Activated naive CD8-positive, alpha-beta T cell treated with anti-CD3 and anti-CD28 coated beads for 36 hours (primary cell): ENCODE measurements around the gene MAD2L2. TPM values are rescaled to one million over a fixed set of nuclear protein-coding genes. Genes with fewer than 3 reads are reported as not detected.
A peak's percentile ranks its signal among the peaks of the same experiment; 100 is the strongest.

Experiments used
- DNase-seq: peaks from one replicate; pipeline ENCODE4 v3.0.0; 2021
- H3K27ac Mint-ChIP-seq: one replicate; pipeline ENCODE4 v1.8.0; 2022; ENCODE audit warnings: mild to moderate bottlenecking, moderate library complexity, mixed read lengths
- H3K27me3 Mint-ChIP-seq: one replicate; pipeline ENCODE4 v1.8.0; 2022; ENCODE audit warnings: mild to moderate bottlenecking, mixed read lengths
- H3K36me3 Mint-ChIP-seq: one replicate; pipeline ENCODE4 v1.8.0; 2021; ENCODE audit warnings: mild to moderate bottlenecking, mixed read lengths
- H3K4me1 Mint-ChIP-seq: one replicate; pipeline ENCODE4 v1.8.0; 2021; ENCODE audit warnings: mixed read lengths
- H3K4me3 Mint-ChIP-seq: one replicate; pipeline ENCODE4 v1.8.0; 2022; ENCODE audit warnings: mild to moderate bottlenecking, moderate library complexity, mixed read lengths
- H3K9me3 Mint-ChIP-seq: one replicate; pipeline ENCODE4 v1.8.0; 2022; ENCODE audit warnings: mixed read lengths
- total RNA-seq, 2 experiments: library from RNA; stranded (reverse); gene quantifications; one replicate each; pipeline ENCODE4 v1.2.3, GENCODE V29; 2021

The MAD2L2 gene
- total RNA-seq, 2 experiments from 2014 or later = 71.9 to 72.1 TPM

DNA sequence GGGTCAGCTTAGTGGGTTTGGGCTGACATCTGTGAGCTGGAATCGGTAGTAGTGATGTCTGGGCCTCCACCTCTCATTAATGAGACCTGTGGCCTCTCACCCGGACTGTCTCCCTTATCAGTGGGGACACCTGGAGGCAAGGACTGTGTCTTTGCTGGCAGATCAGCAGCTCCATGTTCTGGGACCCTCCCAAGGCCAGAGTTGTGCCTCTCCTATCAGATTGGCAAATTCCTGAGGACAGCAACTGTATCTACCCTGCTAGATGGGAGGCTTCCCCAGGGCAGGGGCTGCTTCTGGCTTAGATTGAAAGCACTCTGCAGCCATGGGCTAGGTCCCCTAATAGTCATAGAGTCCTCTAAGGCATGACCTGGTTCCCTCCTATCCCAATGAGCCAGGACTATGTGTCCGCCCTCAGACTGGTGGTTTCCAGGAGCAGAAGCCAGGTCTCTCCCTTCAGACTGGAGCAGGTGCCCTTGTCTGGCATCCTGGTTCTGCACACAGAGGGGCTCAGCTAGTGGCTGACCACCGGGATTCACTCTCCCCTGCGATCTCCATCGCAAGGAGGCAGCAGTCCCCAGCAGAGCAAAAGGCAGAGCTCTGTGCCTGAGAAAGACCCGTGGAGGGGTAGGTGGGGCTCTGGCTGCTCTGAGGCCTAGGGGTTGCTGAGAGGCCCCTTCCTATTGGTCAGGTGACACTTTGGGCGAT lies 16.4 kb upstream of the MAD2L2 start:
- no peak overlapping the region for H3K4me3 Mint-ChIP-seq
- DNase-seq = no peak
- no peaks in the 10 kb centered on the region for H3K36me3 Mint-ChIP-seq
- no peak overlapping the region for H3K27ac Mint-ChIP-seq
- no peaks in the 10 kb centered on the region for H3K9me3 Mint-ChIP-seq
- peaks cover 15% of the 10 kb centered on the region for H3K4me1 Mint-ChIP-seq
- peaks cover 19% of the 10 kb centered on the region for H3K27me3 Mint-ChIP-seq

DNA sequence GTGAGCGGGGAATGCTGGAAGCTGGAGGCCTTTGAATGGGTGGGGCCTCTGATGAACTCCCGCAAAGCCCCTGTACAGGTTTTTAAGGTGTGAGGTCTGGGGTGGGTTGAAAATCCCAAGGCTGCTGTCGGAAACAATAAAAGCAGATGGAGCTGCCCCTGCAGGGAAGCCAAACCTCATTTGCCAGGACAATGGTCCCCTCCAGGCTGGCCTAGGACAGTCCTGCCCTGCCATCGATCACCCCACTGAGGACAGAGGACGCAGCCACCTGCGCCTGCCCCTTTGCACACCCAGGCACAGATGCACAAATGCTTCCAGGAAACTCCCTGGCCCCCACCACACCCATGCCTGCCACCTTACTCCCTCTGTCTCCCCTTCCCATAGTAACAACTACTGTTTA lies 14.9 kb upstream of the MAD2L2 start:
- no peak for DNase-seq
- H3K27ac Mint-ChIP-seq = no peak overlapping the region
- H3K36me3 Mint-ChIP-seq = no peaks in the 10 kb centered on the region
- peaks cover 24% of the 10 kb centered on the region for H3K27me3 Mint-ChIP-seq
- H3K9me3 Mint-ChIP-seq = no peaks in the 10 kb centered on the region
- peaks cover 18% of the 10 kb centered on the region for H3K4me1 Mint-ChIP-seq
- no peak overlapping the region for H3K4me3 Mint-ChIP-seq

DNA sequence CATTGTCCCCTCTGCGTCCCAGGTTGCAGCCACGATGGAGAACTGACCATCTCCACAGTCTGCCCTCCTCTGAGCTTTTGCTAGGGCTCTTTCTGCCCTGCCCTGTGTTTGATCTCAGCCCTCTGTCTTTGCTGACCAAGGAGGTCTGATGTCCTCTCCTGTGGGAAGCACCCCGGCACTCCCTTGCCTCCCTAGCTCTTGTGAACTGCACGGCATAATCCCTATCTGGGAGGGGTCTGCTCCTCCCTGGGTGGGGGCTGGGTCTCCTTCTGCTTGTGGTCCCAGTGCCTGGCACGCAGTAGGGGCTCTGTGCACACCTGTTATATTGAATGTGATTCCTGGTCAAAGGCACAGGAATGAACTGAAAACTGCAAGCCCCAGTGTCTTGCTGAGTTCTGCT lies 13.0 kb upstream of the MAD2L2 start:
- Mint-ChIP-seq H3K27ac (no peak overlapping the region), H3K27me3 (peaks cover 42% of the 10 kb centered on the region), H3K4me3 (no peak overlapping the region), H3K9me3 (no peaks in the 10 kb centered on the region), H3K4me1 (peaks cover 27% of the 10 kb centered on the region), H3K36me3 (no peaks in the 10 kb centered on the region)
- no peak for DNase-seq

GRCh38 chr1:11693024-11693590 lies 12.2 kb upstream of the MAD2L2 start:
- DNase-seq = peak; percentile 51
- Mint-ChIP-seq H3K4me1 (peaks cover 27% of the 10 kb centered on the region), H3K4me3 (peak overlapping the region; percentile 11), H3K27me3 (peaks cover 50% of the 10 kb centered on the region), H3K36me3 (no peaks in the 10 kb centered on the region), H3K27ac (no peak overlapping the region), H3K9me3 (no peaks in the 10 kb centered on the region)

GRCh38 chr1:11691928-11692711 lies 11.2 kb upstream of the MAD2L2 start:
- Mint-ChIP-seq H3K4me3 (peak overlapping the region; percentile 63), H3K4me1 (peaks cover 24% of the 10 kb centered on the region), H3K36me3 (no peaks in the 10 kb centered on the region), H3K27ac (no peak overlapping the region), H3K27me3 (peaks cover 57% of the 10 kb centered on the region), H3K9me3 (no peaks in the 10 kb centered on the region)
- no peak for DNase-seq

DNA sequence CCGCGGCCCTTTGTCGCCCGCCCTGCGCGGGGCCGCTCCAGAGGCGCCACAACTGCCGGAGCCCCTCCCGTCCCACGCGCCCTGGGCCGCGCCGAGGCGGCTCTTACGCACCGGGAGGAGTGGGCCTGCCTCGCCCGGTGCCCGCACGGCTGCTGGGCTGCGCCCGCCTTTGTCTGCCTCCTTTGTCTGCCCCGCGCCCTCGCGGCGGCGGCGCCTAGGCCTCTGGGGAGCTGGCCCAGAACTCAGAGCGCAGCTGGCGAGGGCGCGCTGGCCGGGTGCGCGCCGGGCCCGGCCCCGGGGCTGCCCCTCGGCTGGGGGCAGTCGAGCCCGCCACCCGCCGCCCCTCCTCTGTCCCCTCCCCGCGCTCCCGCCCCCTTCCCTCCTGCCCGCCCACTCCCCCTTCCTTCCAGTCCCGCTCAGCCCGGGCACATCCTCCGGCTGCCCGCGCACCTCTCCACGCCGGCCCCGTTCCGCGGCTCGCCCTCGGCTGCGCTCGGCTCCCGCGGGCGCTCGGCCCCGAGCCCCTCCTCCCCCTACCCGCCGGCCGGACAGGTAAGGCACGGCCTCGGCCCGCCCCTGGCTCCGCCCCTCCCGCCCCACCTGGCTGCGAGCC lies 10.5 kb upstream of the MAD2L2 start, which contains the start of gene DRAXIN:
Gene DRAXIN, plus strand, starts transcription at position 409 of the 613 bp plus-strand sequence. CDS start 14,549 bp downstream, outside the sequence.
- Mint-ChIP-seq H3K27me3 (peaks cover 57% of the 10 kb centered on the region), H3K9me3 (no peaks in the 10 kb centered on the region), H3K36me3 (no peaks in the 10 kb centered on the region), H3K4me1 (peaks cover 24% of the 10 kb centered on the region), H3K27ac (no peak within 1 kb of the TSS), H3K4me3 (peak within 1 kb of the TSS; percentile 63)
- DNase-seq = peak; percentile 21

- H3K4me3 Mint-ChIP-seq = no peak overlapping the region
- no peaks in the 10 kb centered on the region for H3K36me3 Mint-ChIP-seq
These were observed 9.7 kb upstream of the MAD2L2 start for GRCh38 chr1:11690397-11691301.

DNA sequence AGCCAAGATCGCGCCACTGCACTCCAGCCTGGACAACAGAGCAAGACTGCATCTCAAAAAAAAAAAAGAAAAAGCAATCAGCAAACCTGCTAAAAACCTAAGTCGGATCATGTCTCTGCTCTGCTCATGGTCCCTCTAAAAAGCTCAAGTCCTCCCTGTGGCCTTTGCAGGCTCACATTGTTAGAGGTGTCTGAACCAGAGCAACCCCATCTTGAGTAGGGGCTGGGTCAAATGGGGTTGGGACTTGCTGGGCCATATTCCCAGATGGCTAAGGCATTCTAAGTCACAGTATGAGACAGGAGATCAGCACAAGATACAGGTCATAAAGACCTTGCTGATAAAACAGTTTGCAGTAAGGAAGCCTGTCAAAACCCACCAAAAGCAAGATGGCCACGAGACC lies 7.6 kb upstream of the MAD2L2 start:
- no peaks in the 10 kb centered on the region for H3K9me3 Mint-ChIP-seq
- no peak overlapping the region for H3K4me3 Mint-ChIP-seq
- no peaks in the 10 kb centered on the region for H3K36me3 Mint-ChIP-seq
- peaks cover 19% of the 10 kb centered on the region for H3K4me1 Mint-ChIP-seq
- no peak for DNase-seq
- H3K27me3 Mint-ChIP-seq = peaks cover 51% of the 10 kb centered on the region
- no peak overlapping the region for H3K27ac Mint-ChIP-seq

More at GRCh38 chr1:11690397-11691301, 9.7 kb upstream of the MAD2L2 start:
- Mint-ChIP-seq H3K27me3 (peaks cover 57% of the 10 kb centered on the region), H3K4me1 (peaks cover 24% of the 10 kb centered on the region), H3K27ac (no peak overlapping the region), H3K9me3 (no peaks in the 10 kb centered on the region)
- DNase-seq = no peak

- no peak overlapping the region for H3K4me3 Mint-ChIP-seq
- H3K36me3 Mint-ChIP-seq = no peaks in the 10 kb centered on the region
- DNase-seq = no peak
- H3K27me3 Mint-ChIP-seq = peaks cover 27% of the 10 kb centered on the region
- no peaks in the 10 kb centered on the region for H3K9me3 Mint-ChIP-seq
- peaks cover 9% of the 10 kb centered on the region for H3K4me1 Mint-ChIP-seq
- no peak overlapping the region for H3K27ac Mint-ChIP-seq
These were observed 4.3 kb upstream of the MAD2L2 start for GRCh38 chr1:11685210-11685752.

DNA sequence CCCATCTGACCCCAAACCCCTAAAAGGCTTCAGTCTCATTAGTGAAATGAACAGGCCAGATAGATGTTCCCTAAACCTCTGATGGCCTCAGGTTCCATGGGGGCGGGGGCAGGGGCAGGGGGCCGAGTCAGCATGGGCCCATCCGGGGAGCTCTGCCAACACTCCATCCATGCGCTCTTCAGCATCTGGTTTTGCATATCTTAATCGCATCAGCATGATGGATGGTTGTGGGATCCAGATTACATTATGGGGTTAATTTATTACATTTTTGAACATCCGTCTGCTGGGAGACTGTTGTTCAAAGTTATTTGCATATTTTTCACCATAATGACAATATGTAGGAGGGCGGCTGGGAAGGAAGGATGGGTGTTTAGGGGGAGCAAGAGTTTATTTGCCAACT lies 3.1 kb upstream of the MAD2L2 start:
- Mint-ChIP-seq H3K27ac (no peak overlapping the region), H3K4me1 (peaks cover 7% of the 10 kb centered on the region), H3K27me3 (peaks cover 16% of the 10 kb centered on the region), H3K4me3 (no peak overlapping the region), H3K9me3 (no peaks in the 10 kb centered on the region), H3K36me3 (peaks cover 4% of the 10 kb centered on the region)
- DNase-seq = no peak

DNA sequence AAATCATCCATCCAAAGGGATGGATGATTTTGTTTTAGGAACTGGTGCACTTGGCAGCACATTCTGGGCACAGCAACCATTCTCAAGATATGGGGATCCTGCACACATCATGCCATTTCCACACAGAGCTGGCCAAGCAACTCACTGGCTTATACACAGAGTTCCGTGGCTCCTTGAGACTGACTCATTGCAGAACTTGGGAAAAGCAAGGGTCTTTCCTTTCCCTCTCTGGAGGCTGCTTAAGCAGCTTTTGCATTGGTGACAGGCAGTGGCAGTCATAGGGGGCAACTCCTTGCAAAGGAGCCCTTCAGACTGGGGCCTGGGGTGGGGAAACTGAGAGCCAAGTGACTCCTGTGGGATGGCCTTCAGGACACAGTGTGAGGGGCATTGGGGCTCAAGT lies 1.9 kb upstream of the MAD2L2 start:
- no peaks in the 10 kb centered on the region for H3K9me3 Mint-ChIP-seq
- H3K27ac Mint-ChIP-seq = no peak overlapping the region
- no peak for DNase-seq
- H3K4me1 Mint-ChIP-seq = peaks cover 7% of the 10 kb centered on the region
- H3K4me3 Mint-ChIP-seq = no peak overlapping the region
- H3K27me3 Mint-ChIP-seq = peaks cover 4% of the 10 kb centered on the region
- H3K36me3 Mint-ChIP-seq = peaks cover 4% of the 10 kb centered on the region

DNA sequence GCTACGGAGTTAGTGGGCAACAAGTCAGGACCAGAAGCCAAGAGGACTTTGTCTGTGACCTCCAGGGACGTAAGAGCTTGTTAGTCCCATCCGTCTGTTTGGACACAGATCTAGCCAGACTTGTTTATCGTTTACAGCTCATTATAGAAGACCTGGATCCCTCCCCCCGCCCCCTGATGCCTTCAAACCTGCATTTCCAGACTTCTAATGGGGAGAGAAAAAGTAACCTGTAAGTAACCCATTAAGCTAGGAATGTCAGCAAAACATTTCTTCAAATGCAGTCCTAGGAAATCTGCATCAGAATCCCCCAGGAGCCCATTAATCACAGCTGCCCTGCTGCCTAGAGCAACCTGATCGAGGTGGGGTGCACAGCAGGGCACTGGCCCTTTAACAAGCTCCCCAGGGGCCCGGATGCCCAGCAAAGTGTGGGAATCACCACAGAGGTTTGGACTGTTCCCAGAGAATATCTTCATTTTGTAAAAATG lies 1.4 kb upstream of the MAD2L2 start:
- H3K4me1 Mint-ChIP-seq = peaks cover 7% of the 10 kb centered on the region
- no peaks in the 10 kb centered on the region for H3K27me3 Mint-ChIP-seq
- no peaks in the 10 kb centered on the region for H3K9me3 Mint-ChIP-seq
- no peak overlapping the region for H3K27ac Mint-ChIP-seq
- H3K36me3 Mint-ChIP-seq = peaks cover 4% of the 10 kb centered on the region
- DNase-seq = no peak
- H3K4me3 Mint-ChIP-seq = no peak overlapping the region

DNA sequence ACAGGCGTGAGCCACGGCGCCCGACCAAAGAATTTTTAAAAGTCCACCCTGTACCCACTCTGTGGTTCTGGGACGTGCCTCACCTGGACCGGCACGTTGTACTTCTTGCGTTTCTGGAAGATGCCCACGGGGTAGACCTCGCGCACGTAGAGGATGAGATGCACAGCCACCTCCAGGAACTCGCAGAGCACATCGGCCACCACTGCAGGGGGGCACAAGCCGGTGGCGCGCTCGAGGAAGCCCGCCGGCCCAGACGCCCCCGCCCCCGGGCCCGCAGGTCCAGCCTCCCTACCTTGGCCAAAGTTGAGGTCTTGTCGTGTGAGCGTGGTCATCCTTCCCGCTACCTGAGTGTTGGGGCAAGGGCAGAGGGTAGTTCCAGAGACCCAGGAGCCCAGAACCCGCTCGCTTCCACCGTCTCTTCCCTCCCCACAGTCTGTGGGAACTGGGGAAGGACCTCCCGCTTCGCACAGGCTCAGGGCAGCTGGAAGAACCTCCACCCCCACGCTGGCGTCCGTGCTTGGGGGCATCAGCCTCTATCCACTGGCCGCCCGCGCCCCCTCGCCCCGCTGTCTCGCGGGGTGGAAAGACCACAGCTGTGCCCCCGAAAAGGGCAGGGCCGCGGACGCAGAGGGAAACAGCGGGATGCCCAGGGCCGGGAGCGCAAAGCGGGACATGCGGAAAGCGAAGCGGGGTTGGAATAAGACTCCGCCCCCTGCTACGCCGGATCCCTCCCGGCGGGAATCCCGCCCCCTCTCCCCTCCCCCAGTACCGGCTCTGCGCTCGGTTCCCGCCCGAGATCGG lies 478 bp downstream of the MAD2L2 start:
- DNase-seq = peak; percentile 24
- Mint-ChIP-seq H3K9me3 (no peaks in the 10 kb centered on the region), H3K27ac (peak overlapping the region; percentile 75), H3K4me3 (peak overlapping the region; percentile 84), H3K4me1 (peaks cover 7% of the 10 kb centered on the region), H3K27me3 (no peaks in the 10 kb centered on the region), H3K36me3 (peaks cover 4% of the 10 kb centered on the region)
